H9 (cell line): ENCODE results near the gene LENG9. TPM values are rescaled to one million over a fixed set of nuclear protein-coding genes. Genes with fewer than 3 reads are reported as not detected.

Source experiments
- DNase-seq: peaks from one replicate; pipeline ENCODE4 v3.0.0-alpha.2; 2017
- H2AFZ ChIP-seq: one replicate; pipeline ENCODE4 v1.6.1; 2013; ENCODE audit warnings: mild to moderate bottlenecking, low read length, control low read depth, moderate library complexity
- H2AK5ac ChIP-seq: 2 replicates; pipeline ENCODE4 v1.6.1; 2013; ENCODE audit warnings: low read length, control low read depth, mixed read lengths; ENCODE audit not compliant: insufficient read length
- H2BK120ac ChIP-seq: one replicate; pipeline ENCODE4 v1.6.1; 2013; ENCODE audit warnings: low read depth, mild to moderate bottlenecking, low read length, control low read depth, inconsistent platforms; ENCODE audit not compliant: poor library complexity, severe bottlenecking
- H2BK12ac ChIP-seq: 2 replicates; pipeline ENCODE4 v1.6.1; 2013; ENCODE audit warnings: low read length, control low read depth, mixed read lengths, low read depth; ENCODE audit not compliant: insufficient read length
- H2BK15ac ChIP-seq: 2 replicates; pipeline ENCODE4 v1.6.1; 2013; ENCODE audit warnings: low read depth, low read length, control low read depth
- H2BK20ac ChIP-seq: one replicate; pipeline ENCODE4 v1.6.1; 2013; ENCODE audit warnings: low read depth, mild to moderate bottlenecking, low read length, control low read depth, inconsistent platforms; ENCODE audit not compliant: poor library complexity, severe bottlenecking
- H2BK5ac ChIP-seq: 2 replicates; pipeline ENCODE4 v1.6.1; 2013; ENCODE audit warnings: low read length, control low read depth, mixed read lengths; ENCODE audit not compliant: insufficient read length
- H3K14ac ChIP-seq: 2 replicates; pipeline ENCODE4 v1.6.1; 2013; ENCODE audit warnings: low read length, control low read depth; ENCODE audit not compliant: insufficient read depth
- H3K18ac ChIP-seq: 2 replicates; pipeline ENCODE4 v1.6.1; 2013; ENCODE audit warnings: low read depth, mild to moderate bottlenecking, mixed read lengths, low read length, control low read depth; ENCODE audit not compliant: insufficient read length
- H3K23ac ChIP-seq: 2 replicates; pipeline ENCODE4 v1.6.1; 2013; ENCODE audit warnings: low read length, control low read depth, mixed read lengths, low read depth; ENCODE audit not compliant: insufficient read length
- H3K23me2 ChIP-seq: 2 replicates; pipeline ENCODE4 v1.6.1; 2013; ENCODE audit warnings: low read depth, mild to moderate bottlenecking, mixed read lengths, low read length, control low read depth; ENCODE audit not compliant: insufficient read length, poor library complexity, severe bottlenecking
- H3K27ac ChIP-seq: 2 replicates; pipeline ENCODE4 v1.5.1; 2013; ENCODE audit warnings: low read length, control low read depth, mixed read lengths, low read depth; ENCODE audit not compliant: insufficient read length
- H3K27me3 ChIP-seq: 2 replicates; pipeline ENCODE4 v1.6.1; 2013; ENCODE audit warnings: low read length, control low read depth, inconsistent platforms; ENCODE audit not compliant: insufficient read depth
- H3K4ac ChIP-seq: 2 replicates; pipeline ENCODE4 v1.6.1; 2013; ENCODE audit warnings: low read depth, mild to moderate bottlenecking, control low read depth, inconsistent platforms, low read length, moderate library complexity
- H3K4me1 ChIP-seq: 2 replicates; pipeline ENCODE4 v1.6.1; 2013; ENCODE audit warnings: low read length, control low read depth, inconsistent platforms; ENCODE audit not compliant: insufficient read depth
- H3K4me2 ChIP-seq: 2 replicates; pipeline ENCODE4 v1.6.1; 2013; ENCODE audit warnings: low read length, control low read depth, mixed read lengths; ENCODE audit not compliant: insufficient read length, insufficient read depth
- H3K56ac ChIP-seq: 2 replicates; pipeline ENCODE4 v1.6.1; 2013; ENCODE audit warnings: low read depth, mild to moderate bottlenecking, mixed read lengths, low read length, control low read depth; ENCODE audit not compliant: insufficient read length
- H3K79me1 ChIP-seq: 2 replicates; pipeline ENCODE4 v1.6.1; 2013; ENCODE audit warnings: low read depth, mild to moderate bottlenecking, moderate library complexity, low read length, control low read depth, inconsistent platforms; ENCODE audit not compliant: insufficient read depth, poor library complexity, severe bottlenecking
- H3K79me2 ChIP-seq: 2 replicates; pipeline ENCODE4 v1.6.1; 2013; ENCODE audit warnings: low read length, control low read depth, inconsistent platforms; ENCODE audit not compliant: insufficient read depth
- H3K9ac ChIP-seq: 2 replicates; pipeline ENCODE4 v1.6.1; 2013; ENCODE audit warnings: low read length, control low read depth, mixed read lengths; ENCODE audit not compliant: insufficient read length; ENCODE audit errors: extremely low read depth
- H3K9me3 ChIP-seq: one replicate; pipeline ENCODE4 v1.6.1; 2013; ENCODE audit warnings: low read depth, low read length, inconsistent platforms; ENCODE audit not compliant: control insufficient read depth
- H3T11ph ChIP-seq: one replicate; pipeline ENCODE4 v1.6.1; 2013; ENCODE audit warnings: mild to moderate bottlenecking, low read length, control low read depth, inconsistent platforms
- H4K20me1 ChIP-seq: one replicate; pipeline ENCODE4 v1.6.1; 2013; ENCODE audit not compliant: control insufficient read depth, insufficient read length, insufficient read depth
- H4K5ac ChIP-seq: 2 replicates; pipeline ENCODE4 v1.6.1; 2013; ENCODE audit warnings: low read depth, mild to moderate bottlenecking, mixed read lengths, low read length, control low read depth; ENCODE audit not compliant: insufficient read length
- H4K8ac ChIP-seq: replicated peaks from 2 replicates; pipeline ENCODE4 v1.6.1; 2013; ENCODE audit warnings: low read length, control low read depth, mixed read lengths, low read depth; ENCODE audit not compliant: insufficient read length
- H4K91ac ChIP-seq: 2 replicates; pipeline ENCODE4 v1.6.1; 2013; ENCODE audit warnings: low read depth, mild to moderate bottlenecking, moderate library complexity, mixed read lengths, low read length, control low read depth; ENCODE audit not compliant: insufficient read length
- H3K27ac Mint-ChIP-seq, 3 experiments: 2 replicates in 2 of 3; 3 replicates in 1 of 3; pipeline ENCODE4 v1.8.0; 2020 to 2021; ENCODE audit warnings: mixed read lengths in 3 of 3, mild to moderate bottlenecking in 1 of 3, moderate library complexity in 1 of 3
- H3K27me3 Mint-ChIP-seq: 2 replicates; pipeline ENCODE4 v1.8.0; 2021; ENCODE audit warnings: low read depth, mild to moderate bottlenecking, moderate library complexity, mixed read lengths
- H3K36me3 Mint-ChIP-seq, 3 experiments: 2 replicates in 2 of 3; 3 replicates in 1 of 3; pipeline ENCODE4 v1.8.0; 2020 to 2021; ENCODE audit warnings: low read depth in 3 of 3, mixed read lengths in 3 of 3; ENCODE audit not compliant: insufficient read depth in 1 of 3
- H3K4me1 Mint-ChIP-seq, 2 experiments: 2 replicates each; pipeline ENCODE4 v1.8.0; 2020; ENCODE audit warnings: mixed read lengths in 2 of 2
- H3K4me3 Mint-ChIP-seq, 2 experiments: 2 replicates in 1 of 2; 3 replicates in 1 of 2; pipeline ENCODE4 v1.8.0; 2020 to 2021; ENCODE audit warnings: mild to moderate bottlenecking in 2 of 2, mixed read lengths in 2 of 2, moderate library complexity in 1 of 2
- H3K9me3 Mint-ChIP-seq, 2 experiments: 2 replicates in 1 of 2; 3 replicates in 1 of 2; pipeline ENCODE4 v1.8.0; 2020; ENCODE audit warnings: mild to moderate bottlenecking in 2 of 2, mixed read lengths in 2 of 2, moderate library complexity in 1 of 2
- WGBS: extraction: QIAGEN DNeasy Blood & Tissue Kit; methylation state at CpG from one replicate; pipeline ENCODE4 v1.1.7; 2013; ENCODE audit warnings: missing lambda C conversion rate, low lambda C conversion rate, mixed read lengths; ENCODE audit not compliant: insufficient read length; ENCODE audit errors: extremely low coverage; 5-methylcytosine and 5-hydroxymethylcytosine counted together
- total RNA-seq: library from RNA; stranded (reverse); gene quantifications from 2 replicates; pipeline ENCODE4 v1.2.1, GENCODE V29; 2021
- TF ChIP-seq, protein P1 (sequence below): fragments of 200-600 bp; sonication (generic); conservative IDR thresholded peaks from 3 replicates; pipeline ENCODE4 v1.8.0; 2021; ENCODE audit warnings: antibody characterized with exemption, mild to moderate bottlenecking

The LENG9 gene
- total RNA-seq, 1 experiment from 2014 or later = 3.8 TPM

GRCh38 chr19:54448040-54448773 lies 15.4 kb downstream of the LENG9 start:
- peak; percentile 58 for DNase-seq
- no peaks in the 10 kb centered on the region for H3K27me3 Mint-ChIP-seq
- H3K79me2 ChIP-seq = peaks cover 19% of the 10 kb centered on the region

More at GRCh38 chr19:54448040-54448773, 15.4 kb downstream of the LENG9 start:
- no peak overlapping the region for H3K14ac ChIP-seq
- H2BK20ac ChIP-seq = no peak overlapping the region
- peaks cover 9% of the 10 kb centered on the region for H3K23me2 ChIP-seq
- H3K4me1 Mint-ChIP-seq = peaks cover 16 to 28% of the 10 kb centered on the region in 2 experiments
- no peak overlapping the region for H3K4ac ChIP-seq
- H2BK12ac ChIP-seq = no peak overlapping the region
- H3K4me1 ChIP-seq = peaks cover 2% of the 10 kb centered on the region; the same call in 1 of the 2 replicates
- H3K23ac ChIP-seq = no peak overlapping the region
- no peak overlapping the region for H2BK5ac ChIP-seq
- peaks cover 29 to 49% (median 33%) of the 10 kb centered on the region in 3 experiments for H3K36me3 Mint-ChIP-seq
- peak overlapping the region; percentile 97 to 99 for H3K4me3 Mint-ChIP-seq
- peak overlapping the region; percentile 2 for H3K9ac ChIP-seq
- no peak overlapping the region for H2AK5ac ChIP-seq
- no peaks in the 10 kb centered on the region for H3K9me3 ChIP-seq
- no peak overlapping the region for H4K5ac ChIP-seq
- no peak overlapping the region for H2BK120ac ChIP-seq
- H3K27ac Mint-ChIP-seq = peak overlapping the region; percentile 98 to 100 (median 99)
- no peaks in the 10 kb centered on the region for H3K27me3 ChIP-seq
- H3K18ac ChIP-seq = no peak overlapping the region
- no peak overlapping the region for H2BK15ac ChIP-seq
- H3K79me1 ChIP-seq = peaks cover 10% of the 10 kb centered on the region
- no peak overlapping the region for H3K56ac ChIP-seq
- no peak overlapping the region for H3T11ph ChIP-seq
- no peak overlapping the region for H3K27ac ChIP-seq
- H4K8ac ChIP-seq = no peak overlapping the region
- H3K9me3 Mint-ChIP-seq = peaks cover 4 to 10% of the 10 kb centered on the region in 2 experiments; a peak in 2 of 5 replicates
- peak overlapping the region; percentile 93 for H3K4me2 ChIP-seq
- H2AFZ ChIP-seq = no peak overlapping the region
- H4K91ac ChIP-seq = no peak overlapping the region
- no peaks in the 10 kb centered on the region for H4K20me1 ChIP-seq
- WGBS = no CpG with 5 or more reads among the region's 34 CpGs
- TF ChIP-seq, protein P1, sequence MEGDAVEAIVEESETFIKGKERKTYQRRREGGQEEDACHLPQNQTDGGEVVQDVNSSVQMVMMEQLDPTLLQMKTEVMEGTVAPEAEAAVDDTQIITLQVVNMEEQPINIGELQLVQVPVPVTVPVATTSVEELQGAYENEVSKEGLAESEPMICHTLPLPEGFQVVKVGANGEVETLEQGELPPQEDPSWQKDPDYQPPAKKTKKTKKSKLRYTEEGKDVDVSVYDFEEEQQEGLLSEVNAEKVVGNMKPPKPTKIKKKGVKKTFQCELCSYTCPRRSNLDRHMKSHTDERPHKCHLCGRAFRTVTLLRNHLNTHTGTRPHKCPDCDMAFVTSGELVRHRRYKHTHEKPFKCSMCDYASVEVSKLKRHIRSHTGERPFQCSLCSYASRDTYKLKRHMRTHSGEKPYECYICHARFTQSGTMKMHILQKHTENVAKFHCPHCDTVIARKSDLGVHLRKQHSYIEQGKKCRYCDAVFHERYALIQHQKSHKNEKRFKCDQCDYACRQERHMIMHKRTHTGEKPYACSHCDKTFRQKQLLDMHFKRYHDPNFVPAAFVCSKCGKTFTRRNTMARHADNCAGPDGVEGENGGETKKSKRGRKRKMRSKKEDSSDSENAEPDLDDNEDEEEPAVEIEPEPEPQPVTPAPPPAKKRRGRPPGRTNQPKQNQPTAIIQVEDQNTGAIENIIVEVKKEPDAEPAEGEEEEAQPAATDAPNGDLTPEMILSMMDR = no peak
